NCI-H2107 treated with DMSO at 0.1 percent for 48 hours (cell line): Measurements from ENCODE around the gene ACP2.

Experiments
- DNase-seq: peaks from one replicate; lab custom pipeline; 2025; ENCODE audit not compliant: unreplicated experiment; lab: John Stamatoyannopoulos, UW

Gene ACP2

GRCh38 chr11:47248664-47249377 is at the start of gene ACP2:
Gene ACP2 (minus strand): TSS chr11:47248814. CDS start chr11:47248789, 25 bp downstream.
- peak; percentile 58 for DNase-seq

- peak; percentile 87 for DNase-seq
These were observed 47.4 kb upstream of the ACP2 start for GRCh38 chr11:47296045-47296444.

- no peak for DNase-seq
These were observed 46.8 kb upstream of the ACP2 start for GRCh38 chr11:47295385-47295784.

GRCh38 chr11:47289856-47290255 is 41.2 kb upstream of the ACP2 start:
- DNase-seq, result no peak

GRCh38 chr11:47288066-47288465 is 39.5 kb upstream of the ACP2 start:
- DNase-seq, result no peak

- no peak for DNase-seq
These were observed 37.6 kb upstream of the ACP2 start for GRCh38 chr11:47285969-47286770.

- no peak for DNase-seq
These were observed 35.5 kb upstream of the ACP2 start for GRCh38 chr11:47284151-47284550.

- no peak for DNase-seq
These were observed 33.8 kb upstream of the ACP2 start for GRCh38 chr11:47282462-47282861.

GRCh38 chr11:47280860-47281259 is 32.2 kb upstream of the ACP2 start:
- DNase-seq, result no peak

GRCh38 chr11:47280099-47280498 is 31.5 kb upstream of the ACP2 start:
- DNase-seq, result no peak

GRCh38 chr11:47278769-47279168 is 30.2 kb upstream of the ACP2 start:
- no peak for DNase-seq

GRCh38 chr11:47278058-47278457 is 29.4 kb upstream of the ACP2 start:
- DNase-seq, result no peak

- DNase-seq, result no peak
These were observed 28.3 kb upstream of the ACP2 start for GRCh38 chr11:47276923-47277322.

GRCh38 chr11:47274495-47275235 is 26.1 kb upstream of the ACP2 start:
- no peak for DNase-seq

- DNase-seq, result no peak
These were observed 24.1 kb upstream of the ACP2 start for GRCh38 chr11:47272706-47273105.

- peak; percentile 85 for DNase-seq
These were observed 23.5 kb upstream of the ACP2 start for GRCh38 chr11:47271961-47272661.

- no peak for DNase-seq
These were observed 22.7 kb upstream of the ACP2 start for GRCh38 chr11:47271328-47271727.

GRCh38 chr11:47270331-47271271 is 22.0 kb upstream of the ACP2 start:
- no peak for DNase-seq

GRCh38 chr11:47269829-47270305 is 21.3 kb upstream of the ACP2 start, which contains the start of gene MADD:
Gene MADD (plus strand): TSS chr11:47270133.
- DNase-seq, result peak; percentile 46
